ENCODE measurements around the gene SUN2. TPM values are rescaled to one million over a fixed set of nuclear protein-coding genes. Genes with fewer than 3 reads are reported as not detected.

The SUN2 gene
- total RNA-seq, 1 donor from 2014 or later = 258 TPM

DNA sequence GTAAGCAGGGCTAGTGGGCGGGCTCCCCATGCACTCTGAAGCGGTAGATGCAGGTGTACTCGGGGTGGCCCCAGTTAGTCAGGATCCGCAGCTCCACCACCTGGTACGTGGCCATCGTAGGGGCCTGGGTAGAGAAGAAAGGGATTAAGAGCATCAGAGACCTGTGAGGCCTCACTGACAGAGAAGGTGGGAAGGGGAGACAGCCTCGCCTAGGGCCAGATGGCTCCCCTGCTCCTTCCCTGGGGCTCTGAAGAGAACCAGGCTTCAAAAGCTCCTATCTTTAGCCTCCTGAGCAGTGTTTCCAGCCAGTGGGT is 19.6 kb downstream of the SUN2 start:
- peaks cover 16% of the 10 kb centered on the region for H3K4me1 ChIP-seq
- peaks cover 0 to 56% of the 10 kb centered on the region in 2 donors for H3K36me3 ChIP-seq
- H3K27ac ChIP-seq = no peak overlapping the region

DNA sequence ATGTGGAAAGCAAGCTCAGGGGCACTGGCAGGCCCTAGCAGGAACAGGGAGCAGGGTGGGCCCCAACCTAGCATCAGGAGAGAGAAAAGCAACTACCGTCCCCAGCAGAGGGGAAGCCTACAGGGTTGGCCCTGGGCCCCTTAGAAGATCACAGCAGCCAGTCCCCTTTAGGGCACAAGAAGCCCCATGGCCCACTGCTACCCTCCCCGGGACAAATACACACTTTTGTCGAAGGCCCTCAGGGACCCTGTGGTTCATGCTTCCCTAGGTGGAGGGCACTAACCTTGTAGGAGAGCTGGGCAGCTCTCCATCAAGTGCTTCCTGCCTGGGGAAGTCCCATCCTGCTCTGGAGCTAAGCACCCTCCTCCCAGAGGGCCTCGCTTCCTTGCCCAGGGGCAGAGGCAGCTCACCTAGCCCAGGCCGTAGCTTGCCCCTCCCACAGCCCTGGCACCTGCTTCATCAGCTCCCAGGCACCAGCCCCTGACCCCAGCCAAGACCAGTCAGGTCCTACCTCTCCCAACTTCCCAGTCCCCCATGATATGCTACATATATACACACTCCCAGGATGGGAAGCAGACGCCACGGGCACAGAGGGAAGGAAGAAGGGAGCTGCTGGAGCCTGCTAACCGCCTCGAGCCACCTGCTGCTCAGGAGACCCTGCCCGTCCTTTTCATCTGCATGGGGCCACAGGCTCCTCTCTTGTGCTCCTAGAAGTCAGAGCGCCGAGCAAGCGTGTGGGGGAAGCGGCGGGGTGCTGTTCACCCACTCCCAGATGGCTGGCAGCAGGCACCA is 20.1 kb downstream of the SUN2 start:
- H3K36me3 ChIP-seq = peaks cover 0 to 54% of the 10 kb centered on the region in 2 donors
- H3K4me3 ChIP-seq = no peak overlapping the region

More for the DNA sequence above, 19.6 kb downstream of the SUN2 start:
- TF ChIP-seq, protein P1, sequence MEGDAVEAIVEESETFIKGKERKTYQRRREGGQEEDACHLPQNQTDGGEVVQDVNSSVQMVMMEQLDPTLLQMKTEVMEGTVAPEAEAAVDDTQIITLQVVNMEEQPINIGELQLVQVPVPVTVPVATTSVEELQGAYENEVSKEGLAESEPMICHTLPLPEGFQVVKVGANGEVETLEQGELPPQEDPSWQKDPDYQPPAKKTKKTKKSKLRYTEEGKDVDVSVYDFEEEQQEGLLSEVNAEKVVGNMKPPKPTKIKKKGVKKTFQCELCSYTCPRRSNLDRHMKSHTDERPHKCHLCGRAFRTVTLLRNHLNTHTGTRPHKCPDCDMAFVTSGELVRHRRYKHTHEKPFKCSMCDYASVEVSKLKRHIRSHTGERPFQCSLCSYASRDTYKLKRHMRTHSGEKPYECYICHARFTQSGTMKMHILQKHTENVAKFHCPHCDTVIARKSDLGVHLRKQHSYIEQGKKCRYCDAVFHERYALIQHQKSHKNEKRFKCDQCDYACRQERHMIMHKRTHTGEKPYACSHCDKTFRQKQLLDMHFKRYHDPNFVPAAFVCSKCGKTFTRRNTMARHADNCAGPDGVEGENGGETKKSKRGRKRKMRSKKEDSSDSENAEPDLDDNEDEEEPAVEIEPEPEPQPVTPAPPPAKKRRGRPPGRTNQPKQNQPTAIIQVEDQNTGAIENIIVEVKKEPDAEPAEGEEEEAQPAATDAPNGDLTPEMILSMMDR (IDR thresholded peaks at IDR 0.05) = no peak
- no peak for TF ChIP-seq POLR2AphosphoS5 (IDR thresholded peaks at IDR 0.05; ENCODE audit: insufficient read depth in 1 of 2, low read depth in 1 of 2)
- no peak for TF ChIP-seq POLR2A (IDR thresholded peaks at IDR 0.05)
- Histone ChIP-seq H3K4me3 (no peak overlapping the region), H3K9me3 (no peaks in the 10 kb centered on the region), H3K27me3 (no peaks in the 10 kb centered on the region)
- intact Hi-C loops (cut with DNase I) = no loop called here
- no peak for DNase-seq (ENCODE audit: extremely low spot score in 2 of 2)

DNA sequence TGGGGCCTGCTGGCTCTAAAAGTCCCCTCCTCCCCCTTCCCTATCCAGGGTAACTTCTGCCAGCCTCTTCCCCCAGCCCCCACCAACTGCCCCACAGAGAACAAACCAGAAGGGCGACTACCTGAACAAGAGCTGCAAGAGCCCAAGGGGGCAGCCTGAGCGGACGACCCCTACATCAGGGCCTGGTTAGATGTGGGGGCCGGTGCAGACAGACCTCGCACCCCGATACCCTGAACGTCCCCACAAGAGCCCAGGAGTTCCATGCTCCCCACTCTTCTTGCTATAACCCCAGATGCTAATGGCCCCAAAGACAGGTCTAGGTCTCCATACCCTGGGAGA is 20.7 kb downstream of the SUN2 start:
- H3K9me3 ChIP-seq = no peaks in the 10 kb centered on the region
- TF ChIP-seq POLR2AphosphoS5 (IDR thresholded peaks at IDR 0.05; ENCODE audit: insufficient read depth in 1 of 2, low read depth in 1 of 2) = no peak
- TF ChIP-seq, protein P1 (IDR thresholded peaks at IDR 0.05) = no peak
- TF ChIP-seq POLR2A (IDR thresholded peaks at IDR 0.05) = no peak
- peaks cover 0 to 54% of the 10 kb centered on the region in 2 donors for H3K36me3 ChIP-seq
- DNase-seq (ENCODE audit: extremely low spot score in 2 of 2) = no peak
- no peaks in the 10 kb centered on the region for H3K27me3 ChIP-seq
- H3K4me3 ChIP-seq = no peak overlapping the region
- no peak overlapping the region for H3K27ac ChIP-seq
- intact Hi-C loops (cut with DNase I) = no loop called here
- peaks cover 16% of the 10 kb centered on the region for H3K4me1 ChIP-seq

More for the DNA sequence above, 20.1 kb downstream of the SUN2 start:
- Histone ChIP-seq H3K9me3 (no peaks in the 10 kb centered on the region), H3K27me3 (no peaks in the 10 kb centered on the region), H3K4me1 (peaks cover 16% of the 10 kb centered on the region), H3K27ac (no peak overlapping the region)
- intact Hi-C loops (cut with DNase I) = no loop called here
- DNase-seq (ENCODE audit: extremely low spot score in 2 of 2) = no peak
- TF ChIP-seq, protein P1 (IDR thresholded peaks at IDR 0.05) = no peak
- TF ChIP-seq POLR2AphosphoS5 (IDR thresholded peaks at IDR 0.05; ENCODE audit: insufficient read depth in 1 of 2, low read depth in 1 of 2) = no peak
- no peak for TF ChIP-seq POLR2A (IDR thresholded peaks at IDR 0.05)

DNA sequence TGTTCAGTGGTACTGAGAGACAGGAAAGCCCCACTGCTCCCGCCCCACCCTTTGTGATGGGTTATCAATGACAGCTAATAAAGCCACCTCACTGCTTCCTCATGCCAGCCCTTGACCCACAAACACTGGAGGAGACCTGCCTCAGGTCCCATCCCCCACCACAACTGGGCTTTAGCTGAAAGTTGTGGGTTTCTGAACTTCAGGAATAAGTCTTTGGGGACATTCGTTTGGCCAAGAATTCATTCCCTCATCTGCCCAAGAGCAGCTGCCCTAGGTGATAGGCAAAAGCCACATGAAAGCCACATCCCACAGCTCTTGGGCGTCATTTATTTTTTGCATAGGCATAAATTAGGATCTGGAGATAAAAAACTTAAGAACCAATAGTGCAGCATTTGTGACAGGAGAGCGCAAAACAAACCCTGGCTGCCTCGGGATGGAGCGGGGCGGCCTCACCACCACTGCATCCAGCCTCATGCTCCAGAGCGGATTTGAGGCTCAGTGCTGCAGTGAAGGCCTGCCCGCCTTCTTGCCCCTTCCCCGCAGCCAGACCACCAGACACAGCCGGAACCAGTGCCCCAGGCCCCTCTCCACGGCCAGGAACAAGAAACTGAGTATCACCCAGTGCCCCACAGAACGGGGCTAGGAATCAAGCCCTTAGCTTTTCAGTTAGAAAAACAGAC is 21.2 kb downstream of the SUN2 start:
- intact Hi-C loops (cut with DNase I) = no loop called here
- Histone ChIP-seq H3K9me3 (no peaks in the 10 kb centered on the region), H3K36me3 (peaks cover 0 to 54% of the 10 kb centered on the region in 2 donors), H3K4me3 (no peak overlapping the region), H3K27me3 (no peaks in the 10 kb centered on the region), H3K27ac (no peak overlapping the region), H3K4me1 (peaks cover 16% of the 10 kb centered on the region)
- no peak for DNase-seq (ENCODE audit: extremely low spot score in 2 of 2)
- TF ChIP-seq, protein P1 (IDR thresholded peaks at IDR 0.05) = no peak
- no peak for TF ChIP-seq POLR2AphosphoS5 (IDR thresholded peaks at IDR 0.05; ENCODE audit: insufficient read depth in 1 of 2, low read depth in 1 of 2)
- no peak for TF ChIP-seq POLR2A (IDR thresholded peaks at IDR 0.05)
